H9 (cell line): Measurements from ENCODE around the gene KCTD4. TPM values are rescaled to one million over a fixed set of nuclear protein-coding genes. Genes with fewer than 3 reads are reported as not detected.

Experiments used
- DNase-seq: peaks from one replicate; pipeline ENCODE4 v3.0.0-alpha.2; 2017
- H2AFZ ChIP-seq: one replicate; pipeline ENCODE4 v1.6.1; 2013; ENCODE audit warnings: mild to moderate bottlenecking, low read length, control low read depth, moderate library complexity
- H2AK5ac ChIP-seq: 2 replicates; pipeline ENCODE4 v1.6.1; 2013; ENCODE audit warnings: low read length, control low read depth, mixed read lengths; ENCODE audit not compliant: insufficient read length
- H2BK120ac ChIP-seq: one replicate; pipeline ENCODE4 v1.6.1; 2013; ENCODE audit warnings: low read depth, mild to moderate bottlenecking, low read length, control low read depth, inconsistent platforms; ENCODE audit not compliant: poor library complexity, severe bottlenecking
- H2BK12ac ChIP-seq: 2 replicates; pipeline ENCODE4 v1.6.1; 2013; ENCODE audit warnings: low read length, control low read depth, mixed read lengths, low read depth; ENCODE audit not compliant: insufficient read length
- H2BK15ac ChIP-seq: 2 replicates; pipeline ENCODE4 v1.6.1; 2013; ENCODE audit warnings: low read depth, low read length, control low read depth
- H2BK20ac ChIP-seq: one replicate; pipeline ENCODE4 v1.6.1; 2013; ENCODE audit warnings: low read depth, mild to moderate bottlenecking, low read length, control low read depth, inconsistent platforms; ENCODE audit not compliant: poor library complexity, severe bottlenecking
- H2BK5ac ChIP-seq: 2 replicates; pipeline ENCODE4 v1.6.1; 2013; ENCODE audit warnings: low read length, control low read depth, mixed read lengths; ENCODE audit not compliant: insufficient read length
- H3K14ac ChIP-seq: 2 replicates; pipeline ENCODE4 v1.6.1; 2013; ENCODE audit warnings: low read length, control low read depth; ENCODE audit not compliant: insufficient read depth
- H3K18ac ChIP-seq: 2 replicates; pipeline ENCODE4 v1.6.1; 2013; ENCODE audit warnings: low read depth, mild to moderate bottlenecking, mixed read lengths, low read length, control low read depth; ENCODE audit not compliant: insufficient read length
- H3K23ac ChIP-seq: 2 replicates; pipeline ENCODE4 v1.6.1; 2013; ENCODE audit warnings: low read length, control low read depth, mixed read lengths, low read depth; ENCODE audit not compliant: insufficient read length
- H3K23me2 ChIP-seq: 2 replicates; pipeline ENCODE4 v1.6.1; 2013; ENCODE audit warnings: low read depth, mild to moderate bottlenecking, mixed read lengths, low read length, control low read depth; ENCODE audit not compliant: insufficient read length, poor library complexity, severe bottlenecking
- H3K27ac ChIP-seq: 2 replicates; pipeline ENCODE4 v1.5.1; 2013; ENCODE audit warnings: low read length, control low read depth, mixed read lengths, low read depth; ENCODE audit not compliant: insufficient read length
- H3K27me3 ChIP-seq: 2 replicates; pipeline ENCODE4 v1.6.1; 2013; ENCODE audit warnings: low read length, control low read depth, inconsistent platforms; ENCODE audit not compliant: insufficient read depth
- H3K4ac ChIP-seq: 2 replicates; pipeline ENCODE4 v1.6.1; 2013; ENCODE audit warnings: low read depth, mild to moderate bottlenecking, control low read depth, inconsistent platforms, low read length, moderate library complexity
- H3K4me1 ChIP-seq: 2 replicates; pipeline ENCODE4 v1.6.1; 2013; ENCODE audit warnings: low read length, control low read depth, inconsistent platforms; ENCODE audit not compliant: insufficient read depth
- H3K4me2 ChIP-seq: 2 replicates; pipeline ENCODE4 v1.6.1; 2013; ENCODE audit warnings: low read length, control low read depth, mixed read lengths; ENCODE audit not compliant: insufficient read length, insufficient read depth
- H3K56ac ChIP-seq: 2 replicates; pipeline ENCODE4 v1.6.1; 2013; ENCODE audit warnings: low read depth, mild to moderate bottlenecking, mixed read lengths, low read length, control low read depth; ENCODE audit not compliant: insufficient read length
- H3K79me1 ChIP-seq: 2 replicates; pipeline ENCODE4 v1.6.1; 2013; ENCODE audit warnings: low read depth, mild to moderate bottlenecking, moderate library complexity, low read length, control low read depth, inconsistent platforms; ENCODE audit not compliant: insufficient read depth, poor library complexity, severe bottlenecking
- H3K79me2 ChIP-seq: 2 replicates; pipeline ENCODE4 v1.6.1; 2013; ENCODE audit warnings: low read length, control low read depth, inconsistent platforms; ENCODE audit not compliant: insufficient read depth
- H3K9ac ChIP-seq: 2 replicates; pipeline ENCODE4 v1.6.1; 2013; ENCODE audit warnings: low read length, control low read depth, mixed read lengths; ENCODE audit not compliant: insufficient read length; ENCODE audit errors: extremely low read depth
- H3K9me3 ChIP-seq: one replicate; pipeline ENCODE4 v1.6.1; 2013; ENCODE audit warnings: low read depth, low read length, inconsistent platforms; ENCODE audit not compliant: control insufficient read depth
- H3T11ph ChIP-seq: one replicate; pipeline ENCODE4 v1.6.1; 2013; ENCODE audit warnings: mild to moderate bottlenecking, low read length, control low read depth, inconsistent platforms
- H4K20me1 ChIP-seq: one replicate; pipeline ENCODE4 v1.6.1; 2013; ENCODE audit not compliant: control insufficient read depth, insufficient read length, insufficient read depth
- H4K5ac ChIP-seq: 2 replicates; pipeline ENCODE4 v1.6.1; 2013; ENCODE audit warnings: low read depth, mild to moderate bottlenecking, mixed read lengths, low read length, control low read depth; ENCODE audit not compliant: insufficient read length
- H4K8ac ChIP-seq: replicated peaks from 2 replicates; pipeline ENCODE4 v1.6.1; 2013; ENCODE audit warnings: low read length, control low read depth, mixed read lengths, low read depth; ENCODE audit not compliant: insufficient read length
- H4K91ac ChIP-seq: 2 replicates; pipeline ENCODE4 v1.6.1; 2013; ENCODE audit warnings: low read depth, mild to moderate bottlenecking, moderate library complexity, mixed read lengths, low read length, control low read depth; ENCODE audit not compliant: insufficient read length
- H3K27ac Mint-ChIP-seq, 3 experiments: 2 replicates in 2 of 3; 3 replicates in 1 of 3; pipeline ENCODE4 v1.8.0; 2020 to 2021; ENCODE audit warnings: mixed read lengths in 3 of 3, mild to moderate bottlenecking in 1 of 3, moderate library complexity in 1 of 3
- H3K27me3 Mint-ChIP-seq: 2 replicates; pipeline ENCODE4 v1.8.0; 2021; ENCODE audit warnings: low read depth, mild to moderate bottlenecking, moderate library complexity, mixed read lengths
- H3K36me3 Mint-ChIP-seq, 3 experiments: 2 replicates in 2 of 3; 3 replicates in 1 of 3; pipeline ENCODE4 v1.8.0; 2020 to 2021; ENCODE audit warnings: low read depth in 3 of 3, mixed read lengths in 3 of 3; ENCODE audit not compliant: insufficient read depth in 1 of 3
- H3K4me1 Mint-ChIP-seq, 2 experiments: 2 replicates each; pipeline ENCODE4 v1.8.0; 2020; ENCODE audit warnings: mixed read lengths in 2 of 2
- H3K4me3 Mint-ChIP-seq, 2 experiments: 2 replicates in 1 of 2; 3 replicates in 1 of 2; pipeline ENCODE4 v1.8.0; 2020 to 2021; ENCODE audit warnings: mild to moderate bottlenecking in 2 of 2, mixed read lengths in 2 of 2, moderate library complexity in 1 of 2
- H3K9me3 Mint-ChIP-seq, 2 experiments: 2 replicates in 1 of 2; 3 replicates in 1 of 2; pipeline ENCODE4 v1.8.0; 2020; ENCODE audit warnings: mild to moderate bottlenecking in 2 of 2, mixed read lengths in 2 of 2, moderate library complexity in 1 of 2
- WGBS: extraction: QIAGEN DNeasy Blood & Tissue Kit; methylation state at CpG from one replicate; pipeline ENCODE4 v1.1.7; 2013; ENCODE audit warnings: missing lambda C conversion rate, low lambda C conversion rate, mixed read lengths; ENCODE audit not compliant: insufficient read length; ENCODE audit errors: extremely low coverage; 5-methylcytosine and 5-hydroxymethylcytosine counted together
- total RNA-seq: library from RNA; stranded (reverse); gene quantifications from 2 replicates; pipeline ENCODE4 v1.2.1, GENCODE V29; 2021
- TF ChIP-seq, protein P1 (sequence below): fragments of 200-600 bp; sonication (generic); conservative IDR thresholded peaks from 3 replicates; pipeline ENCODE4 v1.8.0; 2021; ENCODE audit warnings: antibody characterized with exemption, mild to moderate bottlenecking

The KCTD4 gene
- total RNA-seq, 1 experiment from 2014 or later = not detected

DNA sequence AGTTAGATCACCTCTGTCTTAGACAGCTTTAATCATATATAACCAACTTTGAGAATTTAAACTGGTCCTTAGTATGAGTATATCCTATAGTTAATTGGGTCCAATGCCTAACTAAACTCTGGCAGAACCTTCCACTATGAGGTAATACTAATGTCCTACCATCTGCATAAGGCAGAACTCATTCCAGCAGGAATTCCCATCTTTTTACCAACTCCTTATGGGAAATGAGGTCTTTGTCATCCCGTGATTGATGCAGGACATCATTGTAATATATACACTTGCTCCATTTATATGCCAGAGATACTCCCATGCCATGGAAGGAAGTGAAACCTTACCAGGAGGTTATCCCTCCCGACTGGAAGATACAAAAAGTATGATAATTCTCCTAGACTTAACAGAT lies 2.8 kb downstream of the KCTD4 start:
- H3K4me2 ChIP-seq = no peak overlapping the region
- no peak overlapping the region for H2BK12ac ChIP-seq
- H3K18ac ChIP-seq = no peak overlapping the region
- H3K9ac ChIP-seq = no peak overlapping the region
- no peaks in the 10 kb centered on the region for H3K79me2 ChIP-seq
- H3K36me3 Mint-ChIP-seq = peaks cover 1 to 12% (median 1%) of the 10 kb centered on the region in 3 experiments; a peak in 4 of 7 replicates
- H3K14ac ChIP-seq = no peak overlapping the region
- no peak overlapping the region for H3K56ac ChIP-seq
- no peak overlapping the region for H3K27ac Mint-ChIP-seq
- H3K27me3 Mint-ChIP-seq = no peaks in the 10 kb centered on the region
- no peak overlapping the region for H2BK20ac ChIP-seq
- no peak overlapping the region for H4K91ac ChIP-seq
- H3K23me2 ChIP-seq = no peaks in the 10 kb centered on the region
- peaks cover 18 to 23% of the 10 kb centered on the region in 2 experiments for H3K4me1 Mint-ChIP-seq
- WGBS = no CpG with 5 or more reads among the region's 2 CpGs
- no peaks in the 10 kb centered on the region for H3K4me1 ChIP-seq
- TF ChIP-seq, protein P1, sequence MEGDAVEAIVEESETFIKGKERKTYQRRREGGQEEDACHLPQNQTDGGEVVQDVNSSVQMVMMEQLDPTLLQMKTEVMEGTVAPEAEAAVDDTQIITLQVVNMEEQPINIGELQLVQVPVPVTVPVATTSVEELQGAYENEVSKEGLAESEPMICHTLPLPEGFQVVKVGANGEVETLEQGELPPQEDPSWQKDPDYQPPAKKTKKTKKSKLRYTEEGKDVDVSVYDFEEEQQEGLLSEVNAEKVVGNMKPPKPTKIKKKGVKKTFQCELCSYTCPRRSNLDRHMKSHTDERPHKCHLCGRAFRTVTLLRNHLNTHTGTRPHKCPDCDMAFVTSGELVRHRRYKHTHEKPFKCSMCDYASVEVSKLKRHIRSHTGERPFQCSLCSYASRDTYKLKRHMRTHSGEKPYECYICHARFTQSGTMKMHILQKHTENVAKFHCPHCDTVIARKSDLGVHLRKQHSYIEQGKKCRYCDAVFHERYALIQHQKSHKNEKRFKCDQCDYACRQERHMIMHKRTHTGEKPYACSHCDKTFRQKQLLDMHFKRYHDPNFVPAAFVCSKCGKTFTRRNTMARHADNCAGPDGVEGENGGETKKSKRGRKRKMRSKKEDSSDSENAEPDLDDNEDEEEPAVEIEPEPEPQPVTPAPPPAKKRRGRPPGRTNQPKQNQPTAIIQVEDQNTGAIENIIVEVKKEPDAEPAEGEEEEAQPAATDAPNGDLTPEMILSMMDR = no peak
- no peak overlapping the region for H4K8ac ChIP-seq
- H4K20me1 ChIP-seq = no peaks in the 10 kb centered on the region
- no peak overlapping the region for H2BK15ac ChIP-seq
- H3K9me3 ChIP-seq = no peaks in the 10 kb centered on the region
- no peak overlapping the region for H2BK120ac ChIP-seq
- no peaks in the 10 kb centered on the region for H3K27me3 ChIP-seq
- H3T11ph ChIP-seq = no peak overlapping the region
- no peak for DNase-seq
- no peak overlapping the region for H3K4me3 Mint-ChIP-seq
- H2AK5ac ChIP-seq = no peak overlapping the region
- no peak overlapping the region for H3K27ac ChIP-seq
- no peak overlapping the region for H3K23ac ChIP-seq
- H4K5ac ChIP-seq = no peak overlapping the region
- no peak overlapping the region for H2BK5ac ChIP-seq
- no peaks in the 10 kb centered on the region for H3K9me3 Mint-ChIP-seq
- H3K4ac ChIP-seq = no peak overlapping the region
- no peak overlapping the region for H2AFZ ChIP-seq
- no peaks in the 10 kb centered on the region for H3K79me1 ChIP-seq
